ENCODE data around the gene SORCS2.
"Not testable (repeated sequence)": the region's sequence is repeated elsewhere in the genome, so short reads cannot be mapped to it uniquely, and the experiment has no call there.

The SORCS2 gene

DNA sequence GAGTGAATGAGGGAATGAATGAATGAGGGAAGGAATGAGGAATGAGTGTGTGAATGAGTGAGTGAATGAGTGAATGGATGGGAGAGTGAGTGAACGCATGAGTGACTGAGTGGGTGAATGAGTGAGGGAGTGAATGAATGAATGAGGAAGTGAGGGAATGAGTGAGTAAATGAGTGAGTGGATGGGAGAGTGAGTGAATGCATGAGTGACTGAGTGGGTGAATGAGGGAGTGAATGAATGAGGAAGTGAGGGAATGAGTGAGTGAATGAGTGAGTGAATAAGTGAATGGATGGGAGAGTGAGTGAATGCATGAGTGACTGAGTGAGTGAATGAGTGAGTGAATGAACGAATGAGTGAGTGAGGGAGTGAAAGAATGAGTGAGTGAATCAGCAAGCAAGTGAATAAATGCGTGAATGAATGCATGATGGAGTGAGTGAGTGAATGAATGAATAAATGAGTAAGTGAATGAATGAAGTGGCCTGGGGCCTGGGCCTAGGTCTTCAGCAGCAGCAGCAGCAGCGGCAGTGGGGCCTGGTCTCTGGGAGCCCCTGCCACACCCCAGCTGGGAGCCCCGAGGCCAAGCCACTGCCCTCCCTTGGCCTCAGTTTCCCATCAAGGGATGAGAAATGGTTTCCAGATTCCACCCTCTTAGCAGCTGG is 258.6 kb downstream of the SORCS2 start:
- Histone ChIP-seq H3K36me3 (ENCODE audit: control insufficient read depth, insufficient read depth, low read length) (no peaks in the 10 kb centered on the region), H3K27me3 (ENCODE audit: control insufficient read depth, insufficient read depth, low read length) (peaks cover 8% of the 10 kb centered on the region; the same call in 1 of the 2 replicates), H3K27ac (ENCODE audit: low read depth, low read length) (no peak overlapping the region), H3K9me3 (ENCODE audit: control insufficient read depth, insufficient read depth, low read depth, low read length) (no peaks in the 10 kb centered on the region), H3K4me1 (ENCODE audit: control insufficient read depth, insufficient read depth, low read length) (no peaks in the 10 kb centered on the region), H3K4me3 (ENCODE audit: low read depth, low read length) (no peak overlapping the region), H3K9ac (ENCODE audit: low read length) (no peak overlapping the region)

DNA sequence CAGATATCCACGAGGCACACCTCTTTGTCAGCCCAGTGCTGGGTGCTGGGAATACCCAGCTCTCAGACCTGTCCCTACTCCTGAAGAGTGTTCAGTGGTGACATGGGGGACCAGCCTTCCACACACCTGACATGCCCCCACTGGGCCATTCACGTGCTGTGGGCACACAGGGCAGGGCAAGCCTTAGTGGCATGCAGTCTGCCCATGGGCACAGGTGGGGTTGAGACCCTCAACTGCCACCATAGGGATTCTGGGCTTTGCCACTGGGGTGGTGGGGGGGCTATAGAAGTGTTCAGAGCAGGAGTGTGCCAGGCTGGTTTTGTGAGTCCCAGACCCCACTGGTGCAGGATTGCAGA is 259.1 kb downstream of the SORCS2 start:
- H3K4me3 ChIP-seq (ENCODE audit: low read depth, low read length) = no peak overlapping the region
- no peak overlapping the region for H3K9ac ChIP-seq (ENCODE audit: low read length)
- no peak overlapping the region for H3K27ac ChIP-seq (ENCODE audit: low read depth, low read length)
- no peaks in the 10 kb centered on the region for H3K4me1 ChIP-seq (ENCODE audit: control insufficient read depth, insufficient read depth, low read length)
- no peaks in the 10 kb centered on the region for H3K36me3 ChIP-seq (ENCODE audit: control insufficient read depth, insufficient read depth, low read length)
- peaks cover 8% of the 10 kb centered on the region; the same call in 1 of the 2 replicates for H3K27me3 ChIP-seq (ENCODE audit: control insufficient read depth, insufficient read depth, low read length)
- no peaks in the 10 kb centered on the region for H3K9me3 ChIP-seq (ENCODE audit: control insufficient read depth, insufficient read depth, low read depth, low read length)

DNA sequence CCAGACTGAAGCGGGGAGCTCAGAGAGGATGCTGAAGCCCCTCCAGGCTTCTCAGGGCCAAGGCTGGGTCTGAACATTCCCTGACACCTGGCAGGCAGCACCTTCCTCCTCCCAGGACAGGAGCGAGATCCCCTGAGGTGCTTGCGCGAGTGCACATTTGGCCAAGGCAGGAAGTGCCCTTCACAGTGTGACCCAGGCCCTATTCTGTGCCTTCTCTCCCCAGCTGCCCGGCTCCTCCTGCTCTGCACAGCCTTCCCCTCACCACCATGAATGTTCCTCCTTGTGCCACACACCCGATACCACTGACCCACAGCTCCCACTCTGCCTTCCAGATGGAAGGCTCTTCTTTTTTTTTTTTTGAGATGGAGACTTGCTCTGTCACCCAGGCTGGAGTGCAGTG is 259.5 kb downstream of the SORCS2 start:
- H3K36me3 ChIP-seq (ENCODE audit: control insufficient read depth, insufficient read depth, low read length) = no peaks in the 10 kb centered on the region
- H3K27ac ChIP-seq (ENCODE audit: low read depth, low read length) = no peak overlapping the region

DNA sequence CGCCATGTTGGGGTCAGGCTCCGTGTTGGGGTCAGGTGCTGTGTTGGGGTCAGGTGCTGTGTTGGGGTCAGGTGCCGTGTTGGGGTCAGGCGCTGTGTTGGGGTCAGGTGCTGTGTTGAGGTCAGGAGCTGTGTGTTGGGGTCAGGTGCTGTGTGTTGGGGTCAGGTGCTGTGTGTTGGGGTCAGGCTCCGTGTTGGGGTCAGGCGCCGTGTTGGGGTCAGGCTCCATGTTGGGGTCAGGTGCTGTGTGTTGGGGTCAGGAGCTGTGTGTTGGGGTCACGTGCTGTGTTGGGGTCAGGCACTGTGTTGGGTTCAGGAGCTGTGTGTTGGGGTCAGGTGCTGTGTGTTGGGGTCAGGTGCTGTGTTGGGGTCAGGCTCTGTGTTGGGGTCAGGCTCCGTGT is 260.5 kb downstream of the SORCS2 start:
- not testable (repeated sequence) for H3K9ac ChIP-seq (ENCODE audit: low read length); H3K27me3 ChIP-seq (ENCODE audit: control insufficient read depth, insufficient read depth, low read length); H3K36me3 ChIP-seq (ENCODE audit: control insufficient read depth, insufficient read depth, low read length); H3K9me3 ChIP-seq (ENCODE audit: control insufficient read depth, insufficient read depth, low read depth, low read length); H3K27ac ChIP-seq (ENCODE audit: low read depth, low read length); H3K4me3 ChIP-seq (ENCODE audit: low read depth, low read length); H3K4me1 ChIP-seq (ENCODE audit: control insufficient read depth, insufficient read depth, low read length)

More for the DNA sequence above, 259.5 kb downstream of the SORCS2 start:
- H3K9me3 ChIP-seq (ENCODE audit: control insufficient read depth, insufficient read depth, low read depth, low read length) = no peaks in the 10 kb centered on the region
- no peak overlapping the region for H3K9ac ChIP-seq (ENCODE audit: low read length)
- H3K4me1 ChIP-seq (ENCODE audit: control insufficient read depth, insufficient read depth, low read length) = no peaks in the 10 kb centered on the region
- H3K27me3 ChIP-seq (ENCODE audit: control insufficient read depth, insufficient read depth, low read length) = peaks cover 8% of the 10 kb centered on the region; the same call in 1 of the 2 replicates
- H3K4me3 ChIP-seq (ENCODE audit: low read depth, low read length) = no peak overlapping the region

DNA sequence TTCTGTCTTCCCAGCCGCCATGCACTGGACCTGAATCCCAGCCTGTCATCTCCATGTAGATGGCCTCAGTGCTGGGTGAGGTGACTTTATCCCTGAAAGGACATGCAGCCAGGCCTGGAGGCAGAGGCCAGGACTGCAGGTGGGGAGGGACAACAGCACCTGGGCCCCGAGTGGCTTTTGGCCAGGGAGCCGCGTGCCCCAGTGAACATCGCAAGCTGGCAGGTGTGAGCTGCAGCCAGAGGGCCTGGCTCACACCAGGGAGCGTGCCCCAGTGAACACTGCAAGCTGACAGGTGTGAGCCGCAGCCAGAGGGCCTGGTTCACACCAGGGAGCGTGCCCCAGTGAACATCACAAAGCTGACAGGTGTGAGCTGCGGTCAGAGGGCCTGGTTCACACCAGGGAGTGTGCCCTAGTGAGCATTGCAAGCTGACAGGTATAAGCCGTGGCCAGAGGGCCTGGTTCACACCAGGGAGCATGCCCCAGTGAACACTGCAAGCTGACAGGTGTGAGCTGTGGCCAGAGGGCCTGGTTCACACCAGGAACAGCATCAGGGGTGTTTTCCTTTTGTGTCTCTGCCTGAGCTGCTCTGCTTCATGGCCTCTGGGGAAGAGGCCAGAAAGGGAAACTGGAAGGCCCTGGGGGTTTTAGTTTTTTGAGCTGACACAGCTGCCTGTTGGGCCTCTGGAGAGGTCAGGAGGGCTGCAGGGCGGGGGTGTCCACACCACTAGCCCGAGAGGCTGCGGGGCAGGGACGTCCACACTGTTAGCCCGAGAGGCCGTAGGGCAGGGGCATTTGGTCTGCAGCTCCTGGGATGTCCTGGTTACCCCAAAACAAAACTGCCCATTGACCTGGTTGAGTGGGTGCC is 265.1 kb downstream of the SORCS2 start:
- Histone ChIP-seq H3K27me3 (ENCODE audit: control insufficient read depth, insufficient read depth, low read length) (no peaks in the 10 kb centered on the region), H3K9ac (ENCODE audit: low read length) (no peak overlapping the region), H3K4me1 (ENCODE audit: control insufficient read depth, insufficient read depth, low read length) (peaks cover 11% of the 10 kb centered on the region; the same call in 1 of the 2 replicates)

DNA sequence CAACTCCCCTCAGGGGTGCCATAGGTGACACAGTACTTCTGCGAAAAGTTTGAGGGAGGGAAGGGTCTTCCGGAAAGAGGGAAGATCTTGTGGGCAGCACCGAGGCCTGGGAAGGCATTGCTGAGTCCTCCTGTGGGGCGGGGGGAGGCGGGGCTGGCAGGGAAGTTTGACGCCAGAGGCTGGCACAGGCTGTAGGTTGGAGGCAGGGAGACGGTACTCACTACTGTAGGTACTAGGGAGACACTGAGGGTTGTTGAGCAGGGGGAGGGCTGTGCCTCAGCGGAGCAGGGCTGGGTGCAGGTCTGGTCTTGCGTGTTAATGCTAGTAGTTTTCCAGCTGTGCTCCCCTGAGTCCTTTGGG is 265.7 kb downstream of the SORCS2 start:
- Histone ChIP-seq H3K4me1 (ENCODE audit: control insufficient read depth, insufficient read depth, low read length) (peaks cover 11% of the 10 kb centered on the region; the same call in 1 of the 2 replicates), H3K9ac (ENCODE audit: low read length) (no peak overlapping the region), H3K36me3 (ENCODE audit: control insufficient read depth, insufficient read depth, low read length) (no peaks in the 10 kb centered on the region), H3K9me3 (ENCODE audit: control insufficient read depth, insufficient read depth, low read depth, low read length) (no peaks in the 10 kb centered on the region), H3K4me3 (ENCODE audit: low read depth, low read length) (no peak overlapping the region), H3K27me3 (ENCODE audit: control insufficient read depth, insufficient read depth, low read length) (no peaks in the 10 kb centered on the region), H3K27ac (ENCODE audit: low read depth, low read length) (no peak overlapping the region)

More for the DNA sequence above, 265.1 kb downstream of the SORCS2 start:
- no peak overlapping the region for H3K4me3 ChIP-seq (ENCODE audit: low read depth, low read length)
- H3K36me3 ChIP-seq (ENCODE audit: control insufficient read depth, insufficient read depth, low read length) = no peaks in the 10 kb centered on the region
- no peak overlapping the region for H3K27ac ChIP-seq (ENCODE audit: low read depth, low read length)
- no peaks in the 10 kb centered on the region for H3K9me3 ChIP-seq (ENCODE audit: control insufficient read depth, insufficient read depth, low read depth, low read length)

DNA sequence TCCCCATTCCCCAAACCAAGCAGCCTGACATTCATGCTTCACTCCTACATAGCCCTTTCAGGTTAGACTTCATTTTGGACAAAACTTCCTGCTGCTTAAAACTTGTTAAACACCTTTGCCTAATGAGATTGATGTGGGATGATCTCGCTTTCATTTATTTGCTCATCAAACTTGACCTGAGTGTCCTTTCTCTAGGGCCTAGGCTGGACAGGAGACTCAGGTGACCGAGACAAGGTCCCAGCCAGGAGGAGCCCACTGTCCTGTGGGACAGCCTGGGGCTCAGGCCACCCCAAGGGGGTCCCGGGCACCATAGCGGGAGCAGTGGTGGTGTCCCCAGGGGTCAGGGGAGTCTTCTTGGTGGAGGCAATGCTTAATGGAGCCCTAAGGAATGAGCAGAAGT is 266.1 kb downstream of the SORCS2 start:
- no peaks in the 10 kb centered on the region for H3K36me3 ChIP-seq (ENCODE audit: control insufficient read depth, insufficient read depth, low read length)
- no peaks in the 10 kb centered on the region for H3K9me3 ChIP-seq (ENCODE audit: control insufficient read depth, insufficient read depth, low read depth, low read length)
- H3K4me3 ChIP-seq (ENCODE audit: low read depth, low read length) = no peak overlapping the region
- H3K27ac ChIP-seq (ENCODE audit: low read depth, low read length) = no peak overlapping the region
- H3K4me1 ChIP-seq (ENCODE audit: control insufficient read depth, insufficient read depth, low read length) = peaks cover 11% of the 10 kb centered on the region; the same call in 1 of the 2 replicates
- H3K27me3 ChIP-seq (ENCODE audit: control insufficient read depth, insufficient read depth, low read length) = no peaks in the 10 kb centered on the region
- no peak overlapping the region for H3K9ac ChIP-seq (ENCODE audit: low read length)

DNA sequence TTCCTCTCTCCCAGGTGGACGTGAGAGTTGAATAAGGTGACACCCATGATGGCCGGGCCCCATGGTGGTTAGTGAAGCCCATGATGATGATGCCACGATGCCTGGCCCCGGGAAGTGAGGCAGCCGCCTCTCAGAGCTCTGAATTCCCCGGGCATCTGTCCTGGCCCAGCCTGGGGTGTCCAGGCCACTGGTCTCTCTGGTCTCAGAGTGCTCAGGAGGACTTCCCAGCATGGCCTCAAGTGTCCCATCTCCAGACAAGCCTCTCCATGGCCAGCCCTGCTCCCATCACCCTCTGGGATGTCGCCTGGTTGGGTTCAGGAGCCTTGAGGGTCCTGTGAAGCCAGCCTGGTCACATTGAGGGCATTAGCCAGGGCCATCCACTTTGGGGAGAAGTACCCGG is 267.1 kb downstream of the SORCS2 start:
- Histone ChIP-seq H3K9ac (ENCODE audit: low read length) (no peak overlapping the region), H3K36me3 (ENCODE audit: control insufficient read depth, insufficient read depth, low read length) (no peaks in the 10 kb centered on the region), H3K9me3 (ENCODE audit: control insufficient read depth, insufficient read depth, low read depth, low read length) (no peaks in the 10 kb centered on the region), H3K27me3 (ENCODE audit: control insufficient read depth, insufficient read depth, low read length) (no peaks in the 10 kb centered on the region), H3K4me1 (ENCODE audit: control insufficient read depth, insufficient read depth, low read length) (peaks cover 20% of the 10 kb centered on the region; the same call in 1 of the 2 replicates), H3K4me3 (ENCODE audit: low read depth, low read length) (no peak overlapping the region), H3K27ac (ENCODE audit: low read depth, low read length) (no peak overlapping the region)

DNA sequence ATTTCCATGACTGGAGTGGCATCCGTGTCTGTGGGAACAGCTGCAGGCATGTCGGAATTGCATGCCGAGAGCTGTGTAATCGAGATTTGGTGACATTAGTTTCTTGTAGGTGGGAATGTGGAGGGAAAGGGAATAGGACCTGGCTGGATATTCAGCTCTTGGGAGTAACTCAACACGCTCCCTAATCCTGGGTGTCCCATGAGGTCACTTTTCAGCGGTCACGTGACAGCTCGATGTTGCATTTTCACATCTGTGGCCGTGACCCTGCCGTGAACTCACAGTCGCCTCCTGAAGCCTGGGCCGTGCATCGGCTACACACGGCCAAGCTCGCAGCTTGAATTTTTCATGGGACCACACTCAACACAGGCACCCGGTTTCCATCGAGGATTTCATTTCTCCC is 268.2 kb downstream of the SORCS2 start:
- no peak overlapping the region for H3K9ac ChIP-seq (ENCODE audit: low read length)
- H3K9me3 ChIP-seq (ENCODE audit: control insufficient read depth, insufficient read depth, low read depth, low read length) = 0 out of 2 replicates have a peak, but pooled peaks cover under 1% of the 10 kb centered on the region
- H3K27ac ChIP-seq (ENCODE audit: low read depth, low read length) = no peak overlapping the region
- no peaks in the 10 kb centered on the region for H3K36me3 ChIP-seq (ENCODE audit: control insufficient read depth, insufficient read depth, low read length)
- peaks cover 21% of the 10 kb centered on the region; the same call in 1 of the 2 replicates for H3K4me1 ChIP-seq (ENCODE audit: control insufficient read depth, insufficient read depth, low read length)
- no peaks in the 10 kb centered on the region for H3K27me3 ChIP-seq (ENCODE audit: control insufficient read depth, insufficient read depth, low read length)
- H3K4me3 ChIP-seq (ENCODE audit: low read depth, low read length) = no peak overlapping the region

DNA sequence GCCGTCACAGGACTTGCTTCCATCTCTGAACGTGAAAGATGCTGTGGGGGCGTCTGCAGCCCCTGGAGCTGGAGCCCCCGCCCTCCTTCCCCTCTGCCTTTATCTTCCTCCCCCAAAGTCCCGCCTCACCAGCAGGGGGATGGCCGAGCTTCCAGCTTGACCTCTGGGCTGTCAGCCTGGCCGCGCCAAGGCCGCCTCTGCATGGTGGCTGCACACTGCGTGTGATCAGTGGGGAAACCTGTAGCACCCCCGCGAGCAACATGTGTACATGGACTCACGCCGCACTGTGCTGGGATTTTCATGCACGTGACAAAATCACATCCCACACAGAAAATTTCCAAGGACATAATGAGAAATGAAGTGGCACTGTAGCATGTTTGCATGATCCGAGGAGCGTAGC is 268.9 kb downstream of the SORCS2 start:
- H3K36me3 ChIP-seq (ENCODE audit: control insufficient read depth, insufficient read depth, low read length) = no peaks in the 10 kb centered on the region
- H3K27me3 ChIP-seq (ENCODE audit: control insufficient read depth, insufficient read depth, low read length) = no peaks in the 10 kb centered on the region
- H3K4me3 ChIP-seq (ENCODE audit: low read depth, low read length) = no peak overlapping the region
- H3K4me1 ChIP-seq (ENCODE audit: control insufficient read depth, insufficient read depth, low read length) = peaks cover 21% of the 10 kb centered on the region; the same call in 1 of the 2 replicates
- peaks cover 7% of the 10 kb centered on the region for H3K9me3 ChIP-seq (ENCODE audit: control insufficient read depth, insufficient read depth, low read depth, low read length)
- H3K27ac ChIP-seq (ENCODE audit: low read depth, low read length) = no peak overlapping the region
- no peak overlapping the region for H3K9ac ChIP-seq (ENCODE audit: low read length)

DNA sequence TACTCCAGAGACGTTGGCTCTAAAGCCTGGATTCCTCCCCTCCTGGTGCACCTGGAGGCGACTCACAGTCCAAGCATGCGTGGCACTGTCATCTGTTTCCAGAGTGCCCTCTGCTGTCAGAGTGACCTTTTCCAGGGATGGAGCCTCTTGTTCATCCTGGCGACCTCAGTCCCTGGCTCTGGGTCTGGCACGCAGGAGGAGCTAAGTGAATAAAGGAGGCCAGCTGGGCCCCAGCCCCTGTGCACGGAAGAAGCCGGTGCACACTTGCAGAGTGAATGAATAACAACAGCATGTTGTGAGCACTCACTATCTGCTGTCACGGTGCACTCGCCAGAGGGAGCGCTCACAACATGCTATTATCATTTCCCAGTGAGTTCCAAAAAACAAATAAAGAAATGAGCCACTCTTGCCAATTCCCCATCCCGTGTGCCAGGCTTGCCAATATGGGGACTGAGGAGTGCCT is 270.2 kb downstream of the SORCS2 start:
- H3K4me1 ChIP-seq (ENCODE audit: control insufficient read depth, insufficient read depth, low read length) = peaks cover 21% of the 10 kb centered on the region; the same call in 1 of the 2 replicates
- no peak overlapping the region for H3K9ac ChIP-seq (ENCODE audit: low read length)
- peaks cover 14% of the 10 kb centered on the region for H3K9me3 ChIP-seq (ENCODE audit: control insufficient read depth, insufficient read depth, low read depth, low read length)
- H3K27me3 ChIP-seq (ENCODE audit: control insufficient read depth, insufficient read depth, low read length) = no peaks in the 10 kb centered on the region
- H3K36me3 ChIP-seq (ENCODE audit: control insufficient read depth, insufficient read depth, low read length) = no peaks in the 10 kb centered on the region
- no peak overlapping the region for H3K27ac ChIP-seq (ENCODE audit: low read depth, low read length)
- no peak overlapping the region for H3K4me3 ChIP-seq (ENCODE audit: low read depth, low read length)
